ENCODE results near the gene ARMH1.

ARMH1 gene

GRCh38 chr1:44724955-44725698, 50.6 kb downstream of the ARMH1 start:
- Histone ChIP-seq H3K79me2 (ENCODE audit: insufficient read depth, low read length) (no peaks in the 10 kb centered on the region), H3K9ac (ENCODE audit: low read depth, low read length, poor library complexity, severe bottlenecking) (no peak overlapping the region), H3K4me3 (ENCODE audit: low read length, poor library complexity, severe bottlenecking) (no peak overlapping the region), H3F3A (ENCODE audit: low read depth) (peaks cover 4% of the 10 kb centered on the region), H3K27me3 (ENCODE audit: insufficient read depth, low read length, poor library complexity, severe bottlenecking) (no peaks in the 10 kb centered on the region), H3K4me1 (ENCODE audit: insufficient read depth, low read length, poor library complexity, severe bottlenecking) (peaks cover 11% of the 10 kb centered on the region), H3K9me3 (ENCODE audit: insufficient read depth, low read depth, low read length) (no peaks in the 10 kb centered on the region), H4K20me1 (ENCODE audit: insufficient read depth, low read length, poor library complexity, severe bottlenecking) (no peaks in the 10 kb centered on the region), H3K9me2 (replicated peaks; ENCODE audit: low read depth, low read length) (no peaks in the 10 kb centered on the region), H3K36me3 (ENCODE audit: insufficient read depth, low read length) (no peaks in the 10 kb centered on the region), H2AFZ (ENCODE audit: low read length) (no peak overlapping the region), H3K4me2 (ENCODE audit: low read depth, low read length, poor library complexity, severe bottlenecking) (no peak overlapping the region)
- TF ChIP-seq CTCF (conservative IDR thresholded peaks at IDR 0.05; ENCODE audit: low read length) (no peak), EZH2phosphoT487 (IDR thresholded peaks at IDR 0.05; ENCODE audit: borderline replicate concordance) (no peak)

DNA sequence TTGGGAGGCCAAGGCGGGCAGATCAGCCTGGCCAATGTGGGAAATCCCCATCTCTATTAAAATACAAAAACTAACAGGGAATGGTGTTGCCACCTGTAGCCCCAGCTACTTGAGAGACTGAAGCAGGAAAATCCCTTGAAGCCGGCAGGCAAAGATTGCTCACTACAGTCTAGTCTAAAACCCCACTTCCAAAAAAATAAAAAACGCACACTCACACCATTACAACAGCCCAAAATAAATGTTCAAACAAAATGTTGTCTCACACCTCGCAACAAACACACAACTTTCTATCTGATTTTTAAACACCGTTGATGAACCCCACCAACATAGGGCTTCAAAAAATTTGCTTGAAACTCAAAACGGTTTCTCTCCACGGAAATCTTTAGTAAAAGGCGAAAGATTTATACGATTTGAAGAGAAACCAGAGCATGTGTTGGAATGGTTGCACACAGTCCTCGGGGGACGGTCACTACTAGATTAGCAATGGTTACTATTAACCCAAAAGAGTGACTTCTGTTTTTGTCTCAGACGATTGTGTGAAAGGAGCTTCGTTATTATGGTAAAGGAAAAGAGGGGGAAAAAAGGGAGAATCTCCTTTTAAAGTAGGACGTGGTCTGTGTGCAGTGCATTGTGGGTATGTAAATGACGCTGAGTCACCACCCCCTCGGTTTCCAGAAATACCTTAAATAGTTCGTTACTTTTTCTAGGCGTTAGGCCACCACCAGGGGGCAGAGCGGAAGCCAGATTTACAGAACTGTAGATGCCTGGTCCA, 56.4 kb downstream of the ARMH1 start, which contains the start of gene RNU5D-1:
RNU5D-1 (minus strand) TSS at position 430 of the 772 bp plus-strand sequence.
- Histone ChIP-seq H3K79me2 (ENCODE audit: insufficient read depth, low read length) (no peaks in the 10 kb centered on the region), H2AFZ (ENCODE audit: low read length) (peak within 1 kb of the TSS; percentile 73), H3K9me3 (ENCODE audit: insufficient read depth, low read depth, low read length) (no peaks in the 10 kb centered on the region), H3K4me1 (ENCODE audit: insufficient read depth, low read length, poor library complexity, severe bottlenecking) (peaks cover 20% of the 10 kb centered on the region), H3K9me2 (replicated peaks; ENCODE audit: low read depth, low read length) (no peaks in the 10 kb centered on the region), H3K4me3 (ENCODE audit: low read length, poor library complexity, severe bottlenecking) (peak within 1 kb of the TSS; percentile 66), H3K9ac (ENCODE audit: low read depth, low read length, poor library complexity, severe bottlenecking) (peak within 1 kb of the TSS; percentile 68), H3K36me3 (ENCODE audit: insufficient read depth, low read length) (no peaks in the 10 kb centered on the region), H3K27me3 (ENCODE audit: insufficient read depth, low read length, poor library complexity, severe bottlenecking) (no peaks in the 10 kb centered on the region), H4K20me1 (ENCODE audit: insufficient read depth, low read length, poor library complexity, severe bottlenecking) (no peaks in the 10 kb centered on the region), H3K4me2 (ENCODE audit: low read depth, low read length, poor library complexity, severe bottlenecking) (peak within 1 kb of the TSS; percentile 75), H3F3A (ENCODE audit: low read depth) (peaks cover 13% of the 10 kb centered on the region)
- no peak for TF ChIP-seq EZH2phosphoT487 (IDR thresholded peaks at IDR 0.05; ENCODE audit: borderline replicate concordance)
- TF ChIP-seq CTCF (conservative IDR thresholded peaks at IDR 0.05; ENCODE audit: low read length): peak; percentile 75

GRCh38 chr1:44733365-44733764, 58.9 kb downstream of the ARMH1 start:
- no peaks in the 10 kb centered on the region for H3K9me3 ChIP-seq (ENCODE audit: insufficient read depth, low read depth, low read length)
- H3K4me1 ChIP-seq (ENCODE audit: insufficient read depth, low read length, poor library complexity, severe bottlenecking): peaks cover 20% of the 10 kb centered on the region
- H3K27me3 ChIP-seq (ENCODE audit: insufficient read depth, low read length, poor library complexity, severe bottlenecking): no peaks in the 10 kb centered on the region
- H2AFZ ChIP-seq (ENCODE audit: low read length): peak overlapping the region; percentile 82
- H3K9ac ChIP-seq (ENCODE audit: low read depth, low read length, poor library complexity, severe bottlenecking): peak overlapping the region; percentile 8
- H3K9me2 ChIP-seq (replicated peaks; ENCODE audit: low read depth, low read length): no peaks in the 10 kb centered on the region
- H3K36me3 ChIP-seq (ENCODE audit: insufficient read depth, low read length): no peaks in the 10 kb centered on the region
- no peaks in the 10 kb centered on the region for H4K20me1 ChIP-seq (ENCODE audit: insufficient read depth, low read length, poor library complexity, severe bottlenecking)
- no peak for TF ChIP-seq EZH2phosphoT487 (IDR thresholded peaks at IDR 0.05; ENCODE audit: borderline replicate concordance)
- TF ChIP-seq CTCF (conservative IDR thresholded peaks at IDR 0.05; ENCODE audit: low read length): no peak
- H3F3A ChIP-seq (ENCODE audit: low read depth): peaks cover 13% of the 10 kb centered on the region
- H3K79me2 ChIP-seq (ENCODE audit: insufficient read depth, low read length): no peaks in the 10 kb centered on the region
- H3K4me3 ChIP-seq (ENCODE audit: low read length, poor library complexity, severe bottlenecking): peak overlapping the region; percentile 20
- H3K4me2 ChIP-seq (ENCODE audit: low read depth, low read length, poor library complexity, severe bottlenecking): peak overlapping the region; percentile 25
